Midbrain (tissue), 1 donor: Measurements from ENCODE around the gene RAD52.
"Not testable (repeated sequence)": the region's sequence is repeated elsewhere in the genome, so short reads cannot be mapped to it uniquely, and the experiment has no call there.

ENCODE experiments used
- DNase-seq: peaks from one replicate; lab custom pipeline; 2025; lab: John Stamatoyannopoulos, UW

RAD52 gene

GRCh38 chr12:967641-968040 lies 18.1 kb upstream of the RAD52 start:
- no peak for DNase-seq

- DNase-seq: no peak
These were observed 17.2 kb upstream of the RAD52 start for GRCh38 chr12:966724-967123.

DNA sequence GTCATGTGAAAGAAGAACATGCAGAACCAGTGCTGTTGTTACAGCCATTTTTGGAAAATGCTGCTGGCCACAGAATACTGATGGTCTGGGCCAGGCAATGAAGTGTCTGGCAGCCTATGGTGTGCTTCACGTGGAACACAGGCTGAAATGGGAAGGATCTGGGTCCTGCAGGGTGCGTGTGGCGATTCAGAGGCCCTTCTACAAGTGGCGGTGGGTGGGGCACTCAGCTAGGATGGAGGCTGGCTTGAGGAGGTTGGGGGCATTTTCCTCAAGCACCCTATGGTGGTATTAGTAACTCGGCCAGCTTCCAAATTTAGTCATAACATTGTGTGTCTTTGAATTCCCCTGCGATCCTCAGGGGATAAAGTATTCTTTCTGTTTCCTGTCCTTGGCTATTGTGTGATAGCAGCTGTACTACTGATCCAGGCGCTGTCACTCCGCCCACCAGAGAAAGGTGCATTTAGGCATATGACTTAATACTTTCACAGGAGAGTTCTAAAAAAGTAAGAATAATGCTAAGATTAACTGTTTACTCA lies 9.2 kb upstream of the RAD52 start:
- peak; percentile 1 for DNase-seq

- no peak for DNase-seq
These were observed 6.4 kb upstream of the RAD52 start for GRCh38 chr12:955939-956338.

DNA sequence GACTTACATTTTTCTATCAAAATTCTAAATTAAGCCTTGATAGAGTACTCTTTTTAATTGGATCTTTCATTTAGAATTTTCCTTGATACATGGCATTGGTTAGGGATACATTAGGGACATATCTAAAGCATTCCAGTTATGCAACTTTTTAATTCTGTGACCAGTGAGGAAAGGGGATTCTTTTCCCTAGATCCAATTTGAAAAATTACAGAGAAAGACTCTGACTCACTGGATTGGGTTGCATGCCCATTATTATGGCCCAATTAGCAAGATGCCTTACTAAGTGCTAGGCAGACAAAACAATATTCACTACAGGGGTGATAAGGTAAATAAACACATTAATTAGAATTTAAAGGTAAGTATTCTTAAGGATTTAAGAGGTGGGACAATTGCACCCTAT lies 5.2 kb upstream of the RAD52 start:
- no peak for DNase-seq

DNA sequence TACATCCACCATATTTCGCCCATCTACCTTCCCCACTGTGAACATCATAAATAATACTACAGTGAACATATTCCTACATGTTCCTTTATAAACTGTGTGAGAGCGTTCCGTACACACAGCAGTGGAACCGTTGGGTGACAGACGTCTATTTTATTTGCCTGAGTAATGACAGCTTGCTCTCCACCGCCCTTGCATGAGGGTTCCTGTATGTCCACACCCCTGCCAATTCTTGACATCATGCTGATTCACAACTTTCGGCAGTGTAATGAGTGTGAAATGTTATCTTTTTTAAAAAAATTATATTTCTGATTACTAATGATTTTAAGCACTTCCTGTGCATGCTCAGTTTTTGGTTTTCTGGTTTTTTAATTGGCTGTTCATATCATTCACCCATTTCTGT lies 4.3 kb upstream of the RAD52 start:
- DNase-seq: no peak

- no peak for DNase-seq
These were observed 1.7 kb upstream of the RAD52 start for GRCh38 chr12:951176-951575.

DNA sequence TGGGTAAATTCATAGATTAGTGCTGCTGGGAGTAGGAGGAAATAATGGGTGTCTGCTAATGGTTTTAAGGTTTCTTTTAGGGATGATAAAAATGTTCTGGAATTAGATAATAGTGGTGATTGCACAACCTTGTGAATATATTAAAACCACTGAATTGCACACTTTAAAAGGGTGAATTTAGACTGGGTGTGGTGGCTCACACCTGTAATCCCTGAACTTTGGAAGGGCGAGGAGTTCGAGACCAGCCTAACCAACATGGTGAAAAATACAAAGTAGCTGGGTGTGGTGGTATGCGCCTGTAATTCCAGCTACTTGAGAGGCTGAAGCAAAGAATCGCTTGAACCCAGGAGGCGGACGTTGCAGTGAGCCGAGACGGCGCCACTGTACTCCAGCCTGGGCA lies 1.3 kb downstream of the RAD52 start:
- no peak for DNase-seq

- no peak for DNase-seq
These were observed 2.9 kb downstream of the RAD52 start for GRCh38 chr12:946631-947030.

DNA sequence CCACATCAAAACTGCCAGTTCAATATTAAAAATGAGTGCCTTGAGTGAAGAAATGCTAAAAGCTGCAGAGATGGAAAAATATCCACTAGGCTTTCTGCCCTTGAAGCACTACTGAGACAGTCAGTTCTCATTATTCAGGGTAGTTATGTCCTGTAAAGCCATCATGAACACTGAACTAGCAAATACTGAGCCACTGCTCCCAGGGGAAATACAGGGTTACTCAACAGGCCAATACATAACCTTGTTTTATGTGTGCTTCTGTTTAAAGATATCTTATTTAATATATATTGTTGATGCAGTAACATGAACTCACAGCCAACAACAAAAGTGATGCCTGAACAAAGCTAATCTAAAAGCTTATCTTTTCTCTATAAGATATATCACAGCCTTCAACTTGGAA lies 3.3 kb downstream of the RAD52 start:
- DNase-seq: no peak

- DNase-seq: no peak
These were observed 5.3 kb downstream of the RAD52 start for GRCh38 chr12:944211-944610.

DNA sequence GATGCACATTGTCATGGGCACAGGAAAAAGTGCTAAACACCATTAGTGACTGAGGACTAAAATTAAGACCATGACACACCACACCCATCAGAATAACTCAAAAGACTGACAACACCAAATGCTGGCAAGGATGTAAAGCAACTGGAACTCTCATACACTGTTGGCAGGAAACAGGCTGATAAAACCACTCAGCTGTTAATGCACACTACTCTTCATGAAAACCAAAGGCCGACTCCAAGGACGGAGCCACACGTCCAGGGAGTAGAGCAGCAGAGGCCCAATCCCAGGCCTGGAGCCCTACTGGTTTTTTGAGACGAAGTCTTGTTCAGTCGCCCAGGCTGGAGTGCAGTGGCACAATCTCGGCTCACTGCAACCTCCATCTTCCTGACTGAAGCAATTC lies 6.4 kb downstream of the RAD52 start:
- DNase-seq: no peak

DNA sequence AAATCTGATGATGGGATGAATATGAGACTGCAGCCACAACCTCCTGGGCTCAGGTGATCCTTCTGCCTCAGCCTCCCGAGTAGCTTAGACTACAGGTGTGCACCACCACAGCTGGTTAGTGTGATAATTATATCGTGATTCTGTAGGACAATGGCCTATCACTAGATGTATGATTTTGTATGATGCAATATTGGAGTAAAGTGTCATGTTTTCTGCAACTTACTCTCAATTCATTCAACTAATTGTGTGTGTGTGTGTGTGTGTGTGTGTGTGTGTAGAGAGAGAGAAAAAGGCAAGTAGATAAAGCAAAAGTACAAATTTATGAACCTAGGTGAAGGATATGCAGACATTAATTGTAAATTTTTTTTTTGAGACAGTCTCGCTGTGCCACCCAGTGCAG lies 10.7 kb downstream of the RAD52 start:
- no peak for DNase-seq

DNA sequence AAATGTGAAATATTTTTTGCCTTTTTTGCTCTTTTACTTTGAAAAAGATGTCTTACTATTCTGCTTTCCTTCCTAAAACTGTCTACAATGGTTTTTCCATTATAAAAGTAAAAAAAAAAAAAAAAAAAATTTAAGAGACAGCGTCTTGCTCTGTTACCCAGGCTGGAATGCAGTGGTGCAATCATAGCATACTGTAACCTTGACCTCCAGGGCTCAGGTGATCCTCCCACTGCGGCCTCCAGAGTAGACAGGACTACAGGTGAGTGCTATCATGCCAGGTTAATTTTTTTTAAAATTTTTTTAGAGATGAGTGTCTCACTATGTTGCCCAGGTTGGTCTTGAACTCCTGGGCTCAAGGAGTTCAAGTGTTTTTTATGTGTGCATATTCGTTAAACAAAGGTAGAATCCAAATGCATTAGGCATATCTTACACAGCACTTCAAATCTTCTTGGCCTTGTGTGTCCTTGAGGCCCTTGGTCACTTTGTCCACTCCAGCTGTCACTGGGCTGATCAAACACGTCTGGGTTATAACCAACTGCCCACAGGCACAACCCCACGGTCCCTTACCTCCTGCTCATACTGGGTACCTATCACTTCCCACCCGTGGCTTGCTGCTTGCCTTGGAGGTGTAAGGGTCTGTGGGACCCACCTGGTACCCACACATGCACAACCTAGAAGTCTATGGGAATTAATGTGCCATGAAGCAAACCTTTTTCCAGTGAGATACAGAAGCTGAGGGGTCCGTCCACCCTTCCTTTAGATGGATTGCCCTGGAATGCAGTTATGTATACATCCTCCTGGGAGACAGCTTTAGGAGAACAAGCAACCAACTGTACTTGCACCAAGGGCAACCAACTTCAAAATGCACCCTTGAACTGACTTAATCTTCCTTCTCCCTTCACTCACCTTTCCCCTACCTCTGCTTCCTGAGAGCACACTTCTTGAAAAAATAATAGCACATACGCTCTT lies 12.8 kb downstream of the RAD52 start:
- DNase-seq: no peak

GRCh38 chr12:935891-936290 lies 13.6 kb downstream of the RAD52 start:
- not testable (repeated sequence) for DNase-seq

DNA sequence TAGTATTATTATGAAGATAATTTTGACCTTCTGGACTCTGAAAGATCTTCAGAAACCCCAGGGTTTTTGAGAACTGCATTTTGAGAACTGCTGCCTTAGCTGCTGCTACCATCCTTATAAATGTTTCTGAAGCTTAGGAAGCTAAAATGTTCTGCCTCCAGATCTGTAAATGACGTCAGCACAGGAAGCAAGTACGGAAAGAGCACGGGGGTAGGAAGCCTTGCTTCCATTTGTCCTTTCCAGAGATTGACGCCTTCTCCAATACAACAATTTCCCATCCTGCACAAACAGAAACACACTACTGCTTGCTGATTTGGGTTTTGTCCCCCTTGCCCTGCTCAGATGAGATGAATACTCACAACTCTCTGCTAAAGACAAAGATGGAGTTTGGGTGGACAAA lies 17.9 kb downstream of the RAD52 start:
- no peak for DNase-seq

DNA sequence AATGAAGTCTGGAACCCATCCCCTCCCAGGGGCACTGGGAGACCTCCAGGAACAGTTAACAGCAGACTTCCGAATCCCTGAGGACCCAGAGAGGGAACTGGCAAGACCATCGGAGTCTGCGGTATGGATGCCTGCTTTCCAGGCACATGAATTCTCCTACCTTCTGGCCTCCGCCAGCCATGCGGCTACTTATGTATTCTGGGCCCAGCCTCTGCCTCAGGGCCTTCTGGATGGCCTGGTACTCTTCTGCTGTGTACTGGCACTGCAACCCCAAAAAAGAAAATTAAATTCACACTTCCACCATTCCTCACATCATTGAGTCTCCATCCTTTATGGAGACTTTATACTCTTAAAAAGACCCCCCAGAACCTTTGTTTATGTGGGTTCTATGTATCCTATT lies 18.4 kb downstream of the RAD52 start:
- DNase-seq: no peak

DNA sequence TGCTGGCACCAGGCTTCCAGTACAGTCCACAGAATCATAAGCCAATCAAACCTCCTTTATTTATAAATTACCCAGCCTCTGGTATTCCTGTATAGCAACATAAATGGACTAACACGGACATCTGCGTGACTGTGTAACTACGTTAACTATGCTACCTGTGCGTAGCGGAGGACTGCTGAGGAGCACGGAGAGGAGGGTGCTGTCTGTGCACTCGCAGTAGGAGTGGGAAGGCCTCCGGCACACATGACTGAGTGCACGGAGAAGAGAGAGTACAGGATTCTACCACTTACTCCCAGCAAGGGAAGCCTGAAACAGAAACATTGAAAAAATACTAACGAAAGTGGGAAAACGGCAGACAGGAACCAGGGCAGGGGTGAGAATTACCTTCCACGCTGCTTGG lies 22.9 kb downstream of the RAD52 start:
- no peak for DNase-seq

- DNase-seq: no peak
These were observed 27.2 kb downstream of the RAD52 start for GRCh38 chr12:922285-922684.

DNA sequence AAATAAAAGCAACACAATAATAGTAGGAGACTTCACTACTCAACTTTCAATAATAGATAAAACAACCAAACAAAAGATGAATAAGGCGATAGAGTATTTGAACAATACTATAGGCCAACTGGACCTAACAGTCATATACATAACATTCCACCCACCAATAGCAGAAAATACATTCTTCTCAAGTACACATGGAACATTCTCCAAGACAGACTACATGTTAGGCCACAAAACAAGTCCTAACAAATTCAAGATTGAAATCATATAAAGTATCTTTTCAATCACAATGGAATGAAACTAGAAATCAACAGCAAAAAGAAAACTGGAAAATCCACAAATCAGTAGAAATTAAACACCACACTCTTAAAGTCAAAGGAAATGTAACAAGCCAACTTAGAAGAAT lies 28.8 kb downstream of the RAD52 start:
- no peak for DNase-seq

- no peak for DNase-seq
These were observed 32.6 kb downstream of the RAD52 start for GRCh38 chr12:916712-917445.

DNA sequence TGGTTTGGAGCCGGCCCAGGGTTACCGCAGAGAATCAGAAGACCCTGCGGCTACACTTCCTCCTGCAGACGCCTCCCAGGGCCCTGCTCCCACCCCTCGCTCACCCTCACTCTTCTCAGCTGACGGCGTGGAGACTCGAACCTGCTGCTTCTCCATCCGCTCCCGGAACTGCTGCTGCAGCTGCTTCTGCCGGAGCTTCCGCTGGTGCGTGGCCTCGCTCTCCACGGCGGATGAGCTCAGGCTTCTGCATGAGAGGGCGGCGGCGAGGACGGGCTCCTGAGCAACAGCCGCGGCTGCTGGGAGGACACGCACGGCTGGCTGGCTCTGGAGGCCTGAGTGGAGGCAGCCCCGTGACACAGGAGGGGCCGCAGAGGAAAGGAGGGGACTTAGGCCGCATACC lies 33.3 kb downstream of the RAD52 start:
- no peak for DNase-seq

- DNase-seq: no peak
These were observed 34.4 kb downstream of the RAD52 start for GRCh38 chr12:915090-915489.
